ENCODE results near the gene PSMA4.

DNA sequence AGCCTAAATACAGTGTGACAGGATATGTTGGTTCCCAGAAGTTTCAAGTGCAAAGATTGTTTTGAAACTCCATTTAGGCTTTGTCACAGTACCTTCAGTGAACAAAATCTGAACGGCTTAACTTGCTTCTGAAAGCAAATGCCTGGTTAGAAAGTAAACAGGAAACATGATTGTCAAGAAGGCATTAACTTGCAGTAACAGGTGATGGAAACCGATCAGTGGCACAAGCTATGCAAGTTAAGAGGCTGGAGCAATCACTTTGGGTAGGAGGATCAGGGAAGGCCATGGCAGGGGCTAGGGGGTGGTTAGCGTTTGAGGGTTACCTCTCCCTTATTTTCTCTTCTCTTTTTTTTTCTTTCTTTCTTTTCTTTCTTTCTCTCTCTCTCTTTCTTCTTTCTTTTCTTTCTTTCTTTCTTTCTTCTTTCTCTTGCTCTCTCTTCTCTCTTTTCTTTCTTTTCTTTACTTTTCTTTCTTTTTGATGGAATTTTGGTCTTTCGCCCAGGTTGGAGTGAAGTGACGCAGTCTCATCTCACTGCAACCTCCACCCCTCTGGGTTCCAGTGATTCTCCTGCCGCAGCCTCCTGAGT lies 30.4 kb upstream of the PSMA4 start:
- TF ChIP-seq, protein P1, sequence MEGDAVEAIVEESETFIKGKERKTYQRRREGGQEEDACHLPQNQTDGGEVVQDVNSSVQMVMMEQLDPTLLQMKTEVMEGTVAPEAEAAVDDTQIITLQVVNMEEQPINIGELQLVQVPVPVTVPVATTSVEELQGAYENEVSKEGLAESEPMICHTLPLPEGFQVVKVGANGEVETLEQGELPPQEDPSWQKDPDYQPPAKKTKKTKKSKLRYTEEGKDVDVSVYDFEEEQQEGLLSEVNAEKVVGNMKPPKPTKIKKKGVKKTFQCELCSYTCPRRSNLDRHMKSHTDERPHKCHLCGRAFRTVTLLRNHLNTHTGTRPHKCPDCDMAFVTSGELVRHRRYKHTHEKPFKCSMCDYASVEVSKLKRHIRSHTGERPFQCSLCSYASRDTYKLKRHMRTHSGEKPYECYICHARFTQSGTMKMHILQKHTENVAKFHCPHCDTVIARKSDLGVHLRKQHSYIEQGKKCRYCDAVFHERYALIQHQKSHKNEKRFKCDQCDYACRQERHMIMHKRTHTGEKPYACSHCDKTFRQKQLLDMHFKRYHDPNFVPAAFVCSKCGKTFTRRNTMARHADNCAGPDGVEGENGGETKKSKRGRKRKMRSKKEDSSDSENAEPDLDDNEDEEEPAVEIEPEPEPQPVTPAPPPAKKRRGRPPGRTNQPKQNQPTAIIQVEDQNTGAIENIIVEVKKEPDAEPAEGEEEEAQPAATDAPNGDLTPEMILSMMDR (conservative IDR thresholded peaks at IDR 0.05; ENCODE audit: low read depth in 2 of 2), result no peak
- TF ChIP-seq JUNB (IDR thresholded peaks at IDR 0.05; ENCODE audit: unreplicated experiment) (no peak), POLR2AphosphoS5 (IDR thresholded peaks at IDR 0.05; ENCODE audit: low read depth) (no peak), STAT1 (IDR thresholded peaks at IDR 0.05; ENCODE audit: unreplicated experiment) (no peak), EZH2 (IDR thresholded peaks at IDR 0.05; ENCODE audit: low read depth, unreplicated experiment) (no peak), CREB1 (CRISPR knock-in tag; IDR thresholded peaks at IDR 0.05; ENCODE audit: low read depth) (no peak)
